ENCODE measurements around the gene DENND5A. TPM values are rescaled to one million over a fixed set of nuclear protein-coding genes. Genes with fewer than 3 reads are reported as not detected.

The DENND5A gene
- total RNA-seq, 1 donor from 2014 or later, result 44.7 TPM

DNA sequence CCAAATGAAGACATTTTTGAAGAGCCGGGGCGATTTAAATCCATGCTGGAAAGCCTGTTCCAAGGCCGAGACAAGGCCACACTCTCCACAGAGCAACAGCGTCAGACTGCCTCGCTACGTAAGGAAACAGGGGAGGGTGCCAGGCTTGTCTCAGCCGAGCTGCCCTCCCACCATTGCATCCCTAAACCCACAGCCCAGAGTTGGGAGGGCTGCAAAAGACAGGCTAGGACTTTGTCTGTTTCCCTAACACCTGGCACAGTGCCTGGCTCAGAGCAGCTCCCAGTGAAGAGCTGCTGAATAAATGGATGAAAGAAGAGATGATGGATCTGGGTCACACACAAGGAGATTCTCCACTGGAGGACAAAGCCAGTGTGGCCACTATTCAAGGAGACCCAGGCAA, 122.4 kb downstream of the DENND5A start:
- intact Hi-C loops (cut with micrococcal nuclease), result no loop called here

DNA sequence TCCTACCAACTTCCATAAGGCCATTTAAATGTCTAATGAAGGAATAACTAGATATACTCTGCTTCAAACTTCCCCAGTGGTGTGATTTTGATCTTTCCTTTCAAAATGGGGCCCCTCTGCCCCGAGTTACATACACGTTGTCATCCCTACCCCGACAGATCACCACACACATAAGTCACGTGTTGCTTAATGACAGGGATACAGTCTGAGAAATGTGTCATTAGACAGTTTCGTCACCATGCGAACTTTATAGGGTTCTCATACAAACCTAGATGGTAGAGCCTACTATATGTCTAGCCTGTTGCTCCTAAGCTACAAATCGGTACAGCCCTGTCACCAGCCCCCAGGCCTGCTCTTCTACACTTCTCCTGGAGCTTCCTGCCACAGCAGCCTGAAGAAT, 124.0 kb downstream of the DENND5A start:
- intact Hi-C loops (cut with micrococcal nuclease), result no loop called here

DNA sequence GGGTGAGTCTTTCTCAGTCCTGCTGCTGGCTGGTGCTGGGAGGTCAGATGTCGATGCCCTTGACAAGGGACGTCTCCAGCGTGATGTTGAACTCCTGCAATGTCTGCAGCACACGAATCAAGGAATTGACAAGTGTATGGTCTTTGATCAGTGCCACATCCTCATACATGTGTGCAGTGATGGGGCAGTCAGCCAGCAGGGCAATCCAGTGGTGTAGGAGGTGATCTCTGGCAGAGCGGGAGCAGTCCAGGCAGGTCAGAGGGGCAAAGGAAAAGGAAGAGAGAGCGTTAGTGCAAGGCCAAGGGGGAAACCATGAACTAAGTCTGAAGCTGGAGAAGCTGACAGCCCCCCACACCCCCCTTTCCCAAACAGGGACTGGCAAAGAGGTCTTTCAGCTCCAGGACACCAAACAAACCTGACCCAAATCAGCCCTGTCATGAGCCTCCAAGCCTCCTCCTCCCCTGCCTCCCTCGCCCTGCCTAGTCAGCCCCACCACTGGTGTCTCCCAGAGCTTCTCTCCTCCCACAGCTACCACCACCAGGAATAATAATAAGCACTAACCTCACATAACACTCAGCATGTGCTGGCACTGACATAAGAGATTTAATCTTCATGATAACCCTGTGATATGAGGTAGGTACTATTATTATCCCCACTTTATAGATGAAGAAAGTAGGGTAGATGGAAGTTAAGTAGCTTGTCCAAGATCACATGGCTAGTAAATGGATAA, 125.4 kb downstream of the DENND5A start:
- intact Hi-C loops (cut with micrococcal nuclease), result no loop called here

GRCh38 chr11:9138612-9139579, 126.3 kb downstream of the DENND5A start:
- intact Hi-C loops (cut with micrococcal nuclease), result no loop called here

GRCh38 chr11:9138133-9138453, 127.1 kb downstream of the DENND5A start:
- intact Hi-C loops (cut with micrococcal nuclease), result no loop called here

- intact Hi-C loops (cut with micrococcal nuclease), result loop anchor here (1.0 to 2.0 kb wide), 6 partner anchors 77 to 455 kb away; partner anchors contain the start of genes RPL27A, TMEM9B and TRIM66
Observed at GRCh38 chr11:9137293-9138132, 127.6 kb downstream of the DENND5A start.

- intact Hi-C loops (cut with micrococcal nuclease), result loop anchor here (1.0 to 2.0 kb wide), 6 partner anchors 76 to 454 kb away; partner anchors contain the start of genes RPL27A, TMEM9B and TRIM66
Observed at GRCh38 chr11:9136741-9137140, 128.4 kb downstream of the DENND5A start.

DNA sequence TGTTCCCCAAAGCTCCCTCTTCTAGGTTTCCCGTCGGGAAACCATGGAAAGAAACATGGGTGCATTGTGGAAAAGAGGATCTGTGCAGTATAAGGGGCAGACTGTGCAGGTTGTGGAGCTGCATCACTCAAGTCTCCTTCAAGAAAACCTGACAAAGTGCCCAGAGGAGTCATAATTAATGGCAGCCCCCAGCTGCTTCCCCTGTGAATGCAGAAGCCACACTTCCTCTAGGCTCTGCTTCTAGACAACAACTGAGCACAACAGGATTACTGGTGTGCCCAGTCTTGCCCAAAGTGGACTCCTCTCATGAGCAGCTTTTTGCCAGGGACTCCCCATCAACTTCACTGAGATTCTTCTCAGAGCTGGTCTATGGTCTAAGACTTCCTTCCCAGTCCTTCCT, 131.2 kb downstream of the DENND5A start:
- intact Hi-C loops (cut with micrococcal nuclease), result no loop called here

DNA sequence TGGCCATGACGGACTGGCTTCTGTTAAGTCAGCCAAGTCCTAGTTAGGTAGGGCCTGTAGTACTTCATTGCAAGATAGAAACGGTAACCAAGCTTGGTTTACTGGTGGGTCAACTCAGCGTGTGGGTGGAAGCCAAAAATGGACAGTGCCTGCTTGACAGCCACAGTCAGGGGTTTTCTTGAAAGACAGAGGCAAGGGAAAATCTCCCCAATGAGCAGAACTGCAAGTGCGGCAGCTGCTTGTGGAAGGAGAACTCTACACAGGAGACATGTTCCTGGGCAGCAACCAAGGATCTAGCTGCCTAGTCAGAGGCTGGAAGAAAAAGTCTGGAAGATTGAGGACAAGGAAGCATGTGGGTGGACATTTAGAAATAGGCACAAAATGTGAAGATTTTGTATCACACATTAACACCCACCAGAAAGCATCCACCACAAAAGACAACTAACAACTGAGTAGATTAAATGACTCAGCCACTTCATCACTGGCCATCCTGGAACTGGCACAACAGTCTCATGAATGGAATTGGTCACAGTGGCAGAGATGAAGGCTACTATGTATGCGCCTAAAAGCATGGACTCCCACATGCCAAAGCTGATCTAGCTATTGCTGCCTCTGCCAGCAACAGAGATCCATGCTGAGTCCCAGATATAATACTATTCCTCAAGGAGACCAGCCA, 132.8 kb downstream of the DENND5A start:
- intact Hi-C loops (cut with micrococcal nuclease), result no loop called here

DNA sequence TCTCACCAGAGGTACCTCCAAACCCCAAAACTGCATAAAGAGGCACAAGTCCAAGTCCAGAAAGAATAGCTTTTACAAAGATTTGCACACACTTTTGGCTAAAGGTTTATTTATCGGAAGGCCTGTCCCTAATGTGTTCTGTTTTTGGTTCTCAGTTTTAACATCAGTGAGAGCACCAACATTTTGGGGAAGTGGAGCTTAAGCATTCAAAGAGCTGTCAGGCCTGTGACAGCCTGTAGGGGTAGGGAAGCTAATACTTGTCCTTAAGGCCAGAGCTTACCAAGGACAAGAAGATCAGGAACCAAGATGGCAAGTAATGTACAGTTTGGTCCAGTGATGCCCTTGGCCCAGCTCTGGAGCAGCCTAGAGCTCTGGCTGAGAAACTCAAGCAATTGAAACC, 134.9 kb downstream of the DENND5A start:
- intact Hi-C loops (cut with micrococcal nuclease), result no loop called here

DNA sequence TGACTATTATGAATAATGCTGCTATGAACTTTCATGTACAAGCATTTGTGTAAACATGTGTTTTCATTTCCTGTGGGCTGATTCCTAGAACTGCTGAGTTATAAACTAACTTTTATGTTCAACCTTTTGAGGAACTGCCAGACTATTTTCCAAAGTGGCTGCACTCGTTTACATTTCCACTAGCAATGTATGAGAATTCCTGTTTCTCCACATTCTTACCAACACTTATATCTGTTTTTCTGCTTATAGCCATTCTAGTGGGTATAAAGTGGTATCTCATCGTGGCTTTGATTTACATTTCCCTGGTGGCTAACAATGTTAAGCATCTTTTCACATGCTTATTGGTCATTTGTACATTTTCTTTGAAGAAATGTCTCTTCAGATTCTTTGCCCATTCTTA, 138.5 kb downstream of the DENND5A start:
- intact Hi-C loops (cut with micrococcal nuclease), result no loop called here

DNA sequence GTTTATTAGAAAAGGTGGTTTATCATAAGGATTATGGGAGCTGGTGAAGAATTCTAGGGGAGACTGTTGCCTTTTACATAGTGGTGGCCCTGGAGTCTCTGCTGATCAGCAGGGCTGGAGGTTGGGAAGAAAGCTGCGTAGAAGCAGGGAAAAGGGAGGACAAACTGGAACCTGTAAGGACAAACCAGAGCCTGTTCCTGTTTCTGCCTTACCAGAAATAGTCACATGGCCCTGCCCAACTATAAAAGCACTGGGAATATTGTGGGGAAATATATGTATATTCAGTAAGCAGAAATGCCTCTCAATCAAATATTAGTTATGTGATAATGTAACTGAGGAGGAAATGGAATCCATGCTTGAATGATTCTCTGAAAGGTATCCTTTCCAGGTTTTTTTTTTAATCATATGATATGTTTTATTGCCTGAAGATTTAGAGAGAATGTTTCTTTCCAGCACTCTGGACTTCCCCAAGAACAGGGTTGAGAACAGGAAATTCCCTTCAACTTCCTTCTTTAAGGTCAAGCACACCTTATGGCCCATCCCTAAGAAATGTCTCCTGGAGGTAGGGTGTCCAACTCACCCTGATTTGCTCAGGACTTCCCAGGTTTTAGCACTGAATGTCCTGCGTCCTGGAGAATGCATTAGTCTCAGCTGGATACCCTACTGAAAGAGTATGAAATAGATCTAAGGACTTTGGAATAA, 139.8 kb downstream of the DENND5A start:
- intact Hi-C loops (cut with micrococcal nuclease), result no loop called here

- intact Hi-C loops (cut with micrococcal nuclease), result no loop called here
Observed at GRCh38 chr11:9123595-9124304, 141.4 kb downstream of the DENND5A start.

GRCh38 chr11:9121469-9121796, 143.7 kb downstream of the DENND5A start:
- intact Hi-C loops (cut with micrococcal nuclease), result no loop called here

DNA sequence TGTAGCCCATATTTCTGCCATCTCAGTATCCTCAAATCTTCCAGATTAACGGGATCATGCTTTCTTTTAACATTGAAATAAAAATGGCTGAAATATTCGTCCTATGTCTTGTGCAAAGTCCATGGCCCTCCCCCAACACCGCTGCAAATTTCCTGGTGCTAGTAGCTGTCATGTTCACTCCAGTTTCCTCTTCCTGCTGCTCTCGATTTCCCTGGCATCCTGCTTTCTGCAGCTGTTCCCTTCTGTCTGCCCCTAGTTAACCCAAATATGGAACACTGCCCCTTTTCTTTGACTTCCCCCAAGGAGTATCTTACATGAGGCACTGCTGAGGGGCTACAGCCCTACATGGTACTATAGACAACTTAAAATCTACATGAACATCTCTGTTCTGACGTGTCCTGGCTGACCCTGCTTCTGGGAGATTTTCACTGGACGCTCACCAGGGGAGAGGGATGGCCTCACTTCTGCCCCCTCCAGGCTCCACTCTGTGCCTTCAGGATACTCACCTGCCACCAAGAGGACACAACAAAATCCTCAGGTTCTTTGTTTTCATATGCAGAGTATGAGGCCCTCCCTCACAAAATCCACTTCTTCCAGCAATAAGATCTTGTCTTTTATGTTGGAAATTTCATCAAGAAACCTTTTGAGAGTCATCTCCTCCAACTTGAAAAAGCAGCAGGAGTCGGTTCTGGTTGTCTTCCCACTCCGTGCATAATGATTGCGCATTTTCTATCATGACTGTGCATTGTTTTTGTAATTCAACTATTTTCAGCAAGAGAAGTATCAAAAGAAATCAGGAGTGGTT, 144.3 kb downstream of the DENND5A start:
- intact Hi-C loops (cut with micrococcal nuclease), result no loop called here

DNA sequence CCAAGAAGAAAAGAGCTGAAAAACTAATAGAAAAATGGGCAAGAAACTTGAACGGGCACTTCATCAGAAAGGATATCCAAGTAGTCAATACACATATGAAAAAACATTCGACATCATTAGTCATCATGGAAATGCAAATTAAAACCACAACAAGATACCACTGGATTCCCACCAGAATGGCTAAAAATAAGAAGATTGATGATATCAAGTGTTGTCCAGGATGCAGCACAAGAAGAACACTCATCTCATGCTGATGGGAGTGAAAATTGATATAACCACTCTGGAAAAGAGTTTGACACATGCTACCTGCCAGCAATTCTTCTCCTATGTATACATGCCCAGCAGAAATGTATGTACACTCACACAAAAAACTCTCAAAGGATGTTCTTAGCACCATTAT, 146.9 kb downstream of the DENND5A start:
- intact Hi-C loops (cut with micrococcal nuclease), result no loop called here

DNA sequence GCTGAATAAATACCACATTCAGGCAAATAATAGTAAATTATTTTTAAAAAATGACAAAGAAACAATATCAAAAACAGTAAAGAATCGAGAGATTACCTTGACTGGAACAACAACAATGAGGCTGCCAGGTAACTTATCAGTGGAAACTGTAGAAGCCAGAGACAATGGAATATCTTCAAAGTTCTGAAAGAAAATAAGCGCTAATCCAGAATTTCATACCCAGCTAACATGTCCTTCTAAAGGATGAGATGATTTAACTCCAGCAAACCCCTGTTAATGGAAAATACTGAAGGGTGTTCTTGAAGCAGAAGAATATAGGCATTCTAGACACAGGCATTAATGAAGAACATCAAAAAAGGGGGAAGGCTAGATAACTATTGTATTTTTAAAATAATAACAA, 153.1 kb downstream of the DENND5A start:
- intact Hi-C loops (cut with micrococcal nuclease), result no loop called here

- intact Hi-C loops (cut with micrococcal nuclease), result no loop called here
Observed at GRCh38 chr11:9109858-9110731, 155.1 kb downstream of the DENND5A start.
